ENCODE data around the gene TPRG1. TPM values are rescaled to one million over a fixed set of nuclear protein-coding genes. Genes with fewer than 3 reads are reported as not detected.
"Not testable (repeated sequence)": the region's sequence is repeated elsewhere in the genome, so short reads cannot be mapped to it uniquely, and the experiment has no call there.

The TPRG1 gene
- total RNA-seq, 1 experiment from 2014 or later: 0.11 TPM

- not testable (repeated sequence) for DNase-seq (ENCODE audit: low read depth in 1 of 2, low spot score in 2 of 2); H3K36me3 ChIP-seq; H3K27me3 ChIP-seq (replicated peaks); H3K9me3 ChIP-seq (replicated peaks); H3K27ac ChIP-seq; H3K4me3 ChIP-seq
- H3K4me1 ChIP-seq (replicated peaks): peaks cover 17% of the 10 kb centered on the region
Measured at GRCh38 chr3:189329630-189330029, 157.9 kb downstream of the TPRG1 start.

- Histone ChIP-seq H3K9me3 (replicated peaks) (no peaks in the 10 kb centered on the region), H3K4me3 (no peak overlapping the region), H3K36me3 (no peaks in the 10 kb centered on the region), H3K4me1 (replicated peaks) (peaks cover 18% of the 10 kb centered on the region), H3K27me3 (replicated peaks) (no peaks in the 10 kb centered on the region), H3K27ac (no peak overlapping the region)
- no peak for DNase-seq (ENCODE audit: low read depth in 1 of 2, low spot score in 2 of 2)
Measured at GRCh38 chr3:189330066-189330465, 158.3 kb downstream of the TPRG1 start.

GRCh38 chr3:189331002-189331418 is 159.2 kb downstream of the TPRG1 start:
- no peak for DNase-seq (ENCODE audit: low read depth in 1 of 2, low spot score in 2 of 2)
- H3K27ac ChIP-seq: no peak overlapping the region
- peaks cover 13% of the 10 kb centered on the region for H3K4me1 ChIP-seq (replicated peaks)
- no peaks in the 10 kb centered on the region for H3K9me3 ChIP-seq (replicated peaks)
- H3K27me3 ChIP-seq (replicated peaks): no peaks in the 10 kb centered on the region
- no peak overlapping the region for H3K4me3 ChIP-seq
- H3K36me3 ChIP-seq: no peaks in the 10 kb centered on the region

- peak; percentile 41 to 60 for DNase-seq (ENCODE audit: low read depth in 1 of 2, low spot score in 2 of 2)
- Histone ChIP-seq H3K27me3 (replicated peaks) (no peaks in the 10 kb centered on the region), H3K4me1 (replicated peaks) (peaks cover 13% of the 10 kb centered on the region), H3K27ac (peak overlapping the region; percentile 66), H3K36me3 (no peaks in the 10 kb centered on the region), H3K9me3 (replicated peaks) (no peaks in the 10 kb centered on the region), H3K4me3 (no peak overlapping the region)
Measured at GRCh38 chr3:189334064-189334920, 162.5 kb downstream of the TPRG1 start.

GRCh38 chr3:189337673-189338091 is 165.9 kb downstream of the TPRG1 start:
- no peak for DNase-seq (ENCODE audit: low read depth in 1 of 2, low spot score in 2 of 2)
- no peaks in the 10 kb centered on the region for H3K36me3 ChIP-seq
- peaks cover 13% of the 10 kb centered on the region for H3K4me1 ChIP-seq (replicated peaks)
- H3K9me3 ChIP-seq (replicated peaks): no peaks in the 10 kb centered on the region
- no peak overlapping the region for H3K27ac ChIP-seq
- H3K4me3 ChIP-seq: no peak overlapping the region
- H3K27me3 ChIP-seq (replicated peaks): no peaks in the 10 kb centered on the region

GRCh38 chr3:189338366-189338765 is 166.6 kb downstream of the TPRG1 start:
- DNase-seq (ENCODE audit: low read depth in 1 of 2, low spot score in 2 of 2): no peak
- H3K27ac ChIP-seq: no peak overlapping the region

GRCh38 chr3:189339996-189340395 is 168.2 kb downstream of the TPRG1 start:
- peaks cover 2% of the 10 kb centered on the region for H3K4me1 ChIP-seq (replicated peaks)
- no peak overlapping the region for H3K4me3 ChIP-seq
- H3K27me3 ChIP-seq (replicated peaks): no peaks in the 10 kb centered on the region; the same call in 1 of the 2 replicates
- no peaks in the 10 kb centered on the region for H3K9me3 ChIP-seq (replicated peaks)
- H3K36me3 ChIP-seq: no peaks in the 10 kb centered on the region
- no peak overlapping the region for H3K27ac ChIP-seq
- DNase-seq (ENCODE audit: low read depth in 1 of 2, low spot score in 2 of 2): no peak

More at GRCh38 chr3:189338366-189338765, 166.6 kb downstream of the TPRG1 start:
- H3K36me3 ChIP-seq: no peaks in the 10 kb centered on the region
- H3K9me3 ChIP-seq (replicated peaks): no peaks in the 10 kb centered on the region
- no peaks in the 10 kb centered on the region; the same call in 1 of the 2 replicates for H3K27me3 ChIP-seq (replicated peaks)
- H3K4me3 ChIP-seq: no peak overlapping the region
- H3K4me1 ChIP-seq (replicated peaks): peaks cover 13% of the 10 kb centered on the region

- no peak overlapping the region for H3K27ac ChIP-seq
- H3K4me3 ChIP-seq: no peak overlapping the region
- no peaks in the 10 kb centered on the region; the same call in 1 of the 2 replicates for H3K27me3 ChIP-seq (replicated peaks)
Measured at GRCh38 chr3:189340680-189341460, 169.1 kb downstream of the TPRG1 start.

GRCh38 chr3:189342811-189343210 is 171.0 kb downstream of the TPRG1 start:
- no peak overlapping the region for H3K4me3 ChIP-seq
- no peaks in the 10 kb centered on the region for H3K4me1 ChIP-seq (replicated peaks)
- DNase-seq (ENCODE audit: low read depth in 1 of 2, low spot score in 2 of 2): no peak
- no peaks in the 10 kb centered on the region; the same call in 1 of the 2 replicates for H3K27me3 ChIP-seq (replicated peaks)
- no peaks in the 10 kb centered on the region for H3K36me3 ChIP-seq
- no peak overlapping the region for H3K27ac ChIP-seq
- H3K9me3 ChIP-seq (replicated peaks): no peaks in the 10 kb centered on the region

More at GRCh38 chr3:189340680-189341460, 169.1 kb downstream of the TPRG1 start:
- Histone ChIP-seq H3K36me3 (no peaks in the 10 kb centered on the region), H3K9me3 (replicated peaks) (no peaks in the 10 kb centered on the region), H3K4me1 (replicated peaks) (no peaks in the 10 kb centered on the region)
- DNase-seq (ENCODE audit: low read depth in 1 of 2, low spot score in 2 of 2): no peak

GRCh38 chr3:189344996-189345395 is 173.2 kb downstream of the TPRG1 start:
- no peak for DNase-seq (ENCODE audit: low read depth in 1 of 2, low spot score in 2 of 2)
- Histone ChIP-seq H3K4me3 (no peak overlapping the region), H3K36me3 (no peaks in the 10 kb centered on the region), H3K27ac (no peak overlapping the region), H3K27me3 (replicated peaks) (no peaks in the 10 kb centered on the region; the same call in 1 of the 2 replicates), H3K4me1 (replicated peaks) (no peaks in the 10 kb centered on the region), H3K9me3 (replicated peaks) (no peaks in the 10 kb centered on the region)

GRCh38 chr3:189349772-189350171 is 178.0 kb downstream of the TPRG1 start:
- Histone ChIP-seq H3K4me1 (replicated peaks) (no peaks in the 10 kb centered on the region), H3K4me3 (no peak overlapping the region), H3K27me3 (replicated peaks) (no peaks in the 10 kb centered on the region), H3K36me3 (no peaks in the 10 kb centered on the region), H3K9me3 (replicated peaks) (no peaks in the 10 kb centered on the region), H3K27ac (no peak overlapping the region)
- DNase-seq (ENCODE audit: low read depth in 1 of 2, low spot score in 2 of 2): no peak

GRCh38 chr3:189353318-189353965 is 181.7 kb downstream of the TPRG1 start:
- Histone ChIP-seq H3K4me3 (no peak overlapping the region), H3K9me3 (replicated peaks) (no peaks in the 10 kb centered on the region), H3K27me3 (replicated peaks) (no peaks in the 10 kb centered on the region), H3K4me1 (replicated peaks) (peaks cover 12% of the 10 kb centered on the region), H3K36me3 (no peaks in the 10 kb centered on the region), H3K27ac (no peak overlapping the region)
- DNase-seq (ENCODE audit: low read depth in 1 of 2, low spot score in 2 of 2): no peak

GRCh38 chr3:189353988-189354889 is 182.5 kb downstream of the TPRG1 start:
- no peaks in the 10 kb centered on the region for H3K27me3 ChIP-seq (replicated peaks)
- DNase-seq (ENCODE audit: low read depth in 1 of 2, low spot score in 2 of 2): no peak
- no peaks in the 10 kb centered on the region for H3K9me3 ChIP-seq (replicated peaks)
- H3K4me1 ChIP-seq (replicated peaks): peaks cover 12% of the 10 kb centered on the region
- no peak overlapping the region for H3K4me3 ChIP-seq
- H3K36me3 ChIP-seq: no peaks in the 10 kb centered on the region
- H3K27ac ChIP-seq: no peak overlapping the region

All from SJSA1 (cell line).